Kidney (tissue), 14 donors: ENCODE measurements around the gene FBXW12. TPM values are rescaled to one million over a fixed set of nuclear protein-coding genes. Genes with fewer than 3 reads are reported as not detected.

ENCODE experiments used
- DNase-seq, 5 donors: peaks; one replicate each; pipeline ENCODE4 v3.0.0-alpha.2; 2013 to 2020
- FAIRE-seq: peaks from 2 replicates; lab custom pipeline; 2012; peaks lifted over from hg19 to GRCh38; lab: Jason Lieb, UNC
- H3K27ac ChIP-seq, 2 donors: one replicate each; pipeline ENCODE4 v1.7.0; 2013; ENCODE audit warnings: low read depth in 2 of 2, low read length in 2 of 2, inconsistent platforms in 1 of 2
- H3K27me3 ChIP-seq: one replicate; pipeline ENCODE4 v1.7.1; 2013; ENCODE audit warnings: low read length, inconsistent platforms; ENCODE audit not compliant: control insufficient read depth, insufficient read depth
- H3K36me3 ChIP-seq, 3 donors: one replicate each; pipeline versions ENCODE4 v1.7.0 to v1.7.1; 2013; ENCODE audit warnings: low read length in 3 of 3, control low read depth in 1 of 3, inconsistent platforms in 1 of 3; ENCODE audit not compliant: insufficient read depth in 3 of 3, control insufficient read depth in 2 of 3
- H3K4me1 ChIP-seq, 3 donors: one replicate each; pipeline versions ENCODE4 v1.7.0 to v1.7.1; 2013; ENCODE audit warnings: low read length in 3 of 3, inconsistent platforms in 1 of 3, low read depth in 1 of 3; ENCODE audit not compliant: control insufficient read depth in 2 of 3, insufficient read depth in 2 of 3
- H3K4me3 ChIP-seq, 3 donors: one replicate each; pipeline versions ENCODE4 v1.7.0 to v1.8.1; 2013; ENCODE audit warnings: low read length in 3 of 3, control low read depth in 1 of 3, inconsistent platforms in 1 of 3
- H3K9ac ChIP-seq, 3 donors: one replicate each; pipeline versions ENCODE4 v1.7.0 to v1.7.1; 2013; ENCODE audit warnings: low read length in 3 of 3, control low read depth in 1 of 3, inconsistent platforms in 1 of 3
- H3K9me3 ChIP-seq, 3 donors: one replicate each; pipeline versions ENCODE4 v1.7.0 to v1.7.1; 2013; ENCODE audit warnings: low read length in 3 of 3, control low read depth in 1 of 3, inconsistent platforms in 1 of 3; ENCODE audit not compliant: control insufficient read depth in 2 of 3, insufficient read depth in 1 of 3
- intact Hi-C: fragments of 100-400 bp; cut with DNase I; formaldehyde crosslinking; loops from one replicate; pipeline ENCODE4 v1.11.1; 2022
- polyA plus RNA-seq: library from polyadenylated mRNA; stranded (reverse); fragments of 350-450 nt; fragmentation: Illumina TruSeq; extraction: RNeasy Lipid Tissue Mini Kit (QIAGEN cat#74804); gene quantifications from one replicate; pipeline ENCODE4 v1.2.3, GENCODE V29; 2014; ENCODE audit warnings: low read depth, low replicate concordance; ENCODE audit not compliant: insufficient read depth
- total RNA-seq: library from RNA; stranded (reverse); fragmentation: NEBNext Ultra II Directional; extraction: Animal tissue kit (Norgen Biotek cat#: 25700); gene quantifications from one replicate; pipeline ENCODE4 v1.2.1, GENCODE V29; 2021
- TF ChIP-seq, protein P1 (sequence below): IDR thresholded peaks from 3 replicates; pipeline ENCODE4 v1.5.1; 2012; ENCODE audit warnings: mild to moderate bottlenecking, moderate library complexity, borderline replicate concordance; ENCODE audit not compliant: insufficient read depth; ENCODE audit errors: extremely low read depth
- donor health status: control.
- donor health status: control.
- donor health status: control.
- donor health status: control.
- donor health status: control.
- donor health status: DM: yes; HTN: yes; CAD: no.
- donor health status: Normal renal cell carcinoma (clear cell type).

Gene FBXW12
- total and polyA plus RNA-seq, 2 donors from 2014 or later: not detected

DNA sequence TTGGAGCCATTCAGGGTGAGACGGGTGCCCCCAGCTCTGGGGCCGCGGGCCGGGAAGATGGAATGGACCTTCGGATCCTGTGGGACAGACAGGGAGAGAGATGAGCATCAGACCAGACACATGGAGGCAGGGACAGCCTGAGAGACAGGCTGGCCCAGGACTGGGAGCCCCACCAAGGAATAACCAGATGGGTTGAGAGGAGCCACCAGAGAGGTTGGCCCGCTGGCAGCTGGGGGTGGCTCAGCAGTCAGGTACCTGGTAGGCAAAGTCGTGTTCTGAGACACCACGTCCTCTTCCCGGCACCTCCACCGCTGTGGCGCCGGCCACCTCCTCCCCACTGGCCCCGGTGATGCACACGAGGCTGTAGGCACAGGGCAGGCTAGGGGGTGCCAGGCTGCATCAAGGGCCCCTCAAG is 44.1 kb downstream of the FBXW12 start:
- peaks cover 6 to 80% (median 49%) of the 10 kb centered on the region in 3 donors for H3K36me3 ChIP-seq
- peak in 1 of 5 donors; percentile 68 for DNase-seq
- H3K4me3 ChIP-seq: no peak overlapping the region
- no peaks in the 10 kb centered on the region for H3K9me3 ChIP-seq
- H3K27ac ChIP-seq: no peak overlapping the region
- no peaks in the 10 kb centered on the region for H3K27me3 ChIP-seq
- no peak overlapping the region for H3K9ac ChIP-seq
- no peak for FAIRE-seq
- H3K4me1 ChIP-seq: no peaks in the 10 kb centered on the region
- TF ChIP-seq, protein P1, sequence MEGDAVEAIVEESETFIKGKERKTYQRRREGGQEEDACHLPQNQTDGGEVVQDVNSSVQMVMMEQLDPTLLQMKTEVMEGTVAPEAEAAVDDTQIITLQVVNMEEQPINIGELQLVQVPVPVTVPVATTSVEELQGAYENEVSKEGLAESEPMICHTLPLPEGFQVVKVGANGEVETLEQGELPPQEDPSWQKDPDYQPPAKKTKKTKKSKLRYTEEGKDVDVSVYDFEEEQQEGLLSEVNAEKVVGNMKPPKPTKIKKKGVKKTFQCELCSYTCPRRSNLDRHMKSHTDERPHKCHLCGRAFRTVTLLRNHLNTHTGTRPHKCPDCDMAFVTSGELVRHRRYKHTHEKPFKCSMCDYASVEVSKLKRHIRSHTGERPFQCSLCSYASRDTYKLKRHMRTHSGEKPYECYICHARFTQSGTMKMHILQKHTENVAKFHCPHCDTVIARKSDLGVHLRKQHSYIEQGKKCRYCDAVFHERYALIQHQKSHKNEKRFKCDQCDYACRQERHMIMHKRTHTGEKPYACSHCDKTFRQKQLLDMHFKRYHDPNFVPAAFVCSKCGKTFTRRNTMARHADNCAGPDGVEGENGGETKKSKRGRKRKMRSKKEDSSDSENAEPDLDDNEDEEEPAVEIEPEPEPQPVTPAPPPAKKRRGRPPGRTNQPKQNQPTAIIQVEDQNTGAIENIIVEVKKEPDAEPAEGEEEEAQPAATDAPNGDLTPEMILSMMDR: no peak
- intact Hi-C loops: no loop called here

DNA sequence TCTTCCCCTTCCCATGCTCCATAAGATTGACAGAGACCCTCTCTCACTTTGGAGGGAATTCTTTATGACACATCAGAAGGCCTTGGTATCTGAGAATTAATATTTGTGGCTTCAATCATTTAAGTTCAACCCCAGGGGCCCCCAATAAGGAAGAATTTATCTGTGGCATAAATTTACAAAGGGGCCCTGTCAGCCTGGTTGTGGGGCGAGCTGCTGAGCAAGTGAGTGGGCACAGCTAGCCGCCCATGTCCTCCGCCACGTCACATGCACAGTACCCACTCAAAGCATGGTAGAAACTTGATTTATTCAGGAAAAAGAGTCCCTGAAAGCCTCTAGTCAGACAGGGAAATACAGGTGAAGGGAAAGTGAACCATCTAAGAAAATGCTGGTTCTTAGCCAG is 44.5 kb downstream of the FBXW12 start:
- Histone ChIP-seq H3K9me3 (no peaks in the 10 kb centered on the region), H3K4me1 (peaks cover 0 to 1% (median 0%) of the 10 kb centered on the region in 3 donors), H3K36me3 (peaks cover 6 to 78% (median 50%) of the 10 kb centered on the region in 3 donors), H3K27ac (no peak overlapping the region), H3K27me3 (no peaks in the 10 kb centered on the region), H3K4me3 (no peak overlapping the region), H3K9ac (no peak overlapping the region)
- TF ChIP-seq, protein P1: no peak
- intact Hi-C loops: no loop called here
- DNase-seq (no peak), FAIRE-seq (no peak)

DNA sequence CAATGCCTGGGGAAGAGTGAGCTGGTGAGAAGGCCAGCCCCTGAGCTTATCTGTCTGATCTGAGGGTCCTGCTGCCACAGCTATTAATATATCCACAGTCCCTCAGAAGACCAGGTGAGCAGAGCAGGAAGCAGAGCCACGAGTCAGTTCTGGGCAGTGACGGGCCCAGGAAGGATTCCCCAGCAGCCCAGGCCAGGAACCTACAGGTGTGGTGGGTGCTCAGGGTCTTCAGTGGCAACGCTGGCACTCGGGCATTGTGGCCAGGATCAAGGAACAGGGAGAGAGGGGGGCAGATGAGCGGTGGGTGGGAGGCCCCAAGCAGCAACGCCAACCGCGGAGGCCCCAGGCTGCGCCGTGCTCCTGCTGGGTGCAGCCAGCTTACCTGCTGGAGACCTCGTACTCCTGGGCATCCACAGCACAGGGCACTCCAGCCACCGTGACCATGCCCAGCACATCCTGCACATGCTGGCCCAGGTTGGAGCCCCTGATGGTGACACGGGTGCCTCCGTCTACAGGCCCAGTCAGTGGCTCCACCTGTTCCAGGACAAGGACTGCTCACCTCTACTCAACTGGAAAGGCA is 45.6 kb downstream of the FBXW12 start:
- Histone ChIP-seq H3K4me1 (peaks cover 0 to 7% (median 0%) of the 10 kb centered on the region in 3 donors), H3K9ac (no peak overlapping the region), H3K9me3 (no peaks in the 10 kb centered on the region), H3K36me3 (peaks cover 6 to 73% (median 43%) of the 10 kb centered on the region in 3 donors), H3K4me3 (no peak overlapping the region), H3K27ac (no peak overlapping the region), H3K27me3 (no peaks in the 10 kb centered on the region)
- FAIRE-seq (no peak), DNase-seq (peak in 1 of 5 donors; percentile 64)
- TF ChIP-seq, protein P1: no peak
- intact Hi-C loops: no loop called here
